CD4-positive, alpha-beta T cell treated with Interleukin-15 for 1 hour (primary cell): ENCODE measurements around the gene GPC6.

Source experiments
- DNase-seq: peaks from one replicate; pipeline ENCODE4 v3.0.0-alpha.2; 2020

Gene GPC6

GRCh38 chr13:94079876-94080275 is 853.3 kb downstream of the GPC6 start:
- no peak for DNase-seq

- DNase-seq = no peak
Measured at GRCh38 chr13:94080527-94080926, 853.9 kb downstream of the GPC6 start.

- DNase-seq = no peak
Measured at GRCh38 chr13:94087100-94087499, 860.5 kb downstream of the GPC6 start.

- no peak for DNase-seq
Measured at GRCh38 chr13:94088742-94089141, 862.1 kb downstream of the GPC6 start.

- no peak for DNase-seq
Measured at GRCh38 chr13:94090773-94091480, 864.3 kb downstream of the GPC6 start.

- DNase-seq = no peak
Measured at GRCh38 chr13:94093652-94094315, 867.2 kb downstream of the GPC6 start.

GRCh38 chr13:94109715-94110374 is 883.2 kb downstream of the GPC6 start:
- no peak for DNase-seq

GRCh38 chr13:94112227-94112626 is 885.6 kb downstream of the GPC6 start:
- DNase-seq = no peak

GRCh38 chr13:94112731-94113130 is 886.1 kb downstream of the GPC6 start:
- DNase-seq = no peak

GRCh38 chr13:94113245-94113644 is 886.6 kb downstream of the GPC6 start:
- DNase-seq = no peak

GRCh38 chr13:94114166-94114565 is 887.6 kb downstream of the GPC6 start:
- no peak for DNase-seq

- DNase-seq = no peak
Measured at GRCh38 chr13:94115054-94115453, 888.4 kb downstream of the GPC6 start.

- DNase-seq = no peak
Measured at GRCh38 chr13:94119360-94119936, 892.8 kb downstream of the GPC6 start.

- no peak for DNase-seq
Measured at GRCh38 chr13:94120878-94121277, 894.3 kb downstream of the GPC6 start.

- no peak for DNase-seq
Measured at GRCh38 chr13:94121686-94122085, 895.1 kb downstream of the GPC6 start.

- no peak for DNase-seq
Measured at GRCh38 chr13:94122300-94122915, 895.8 kb downstream of the GPC6 start.

GRCh38 chr13:94123557-94123956 is 897.0 kb downstream of the GPC6 start:
- DNase-seq = no peak

GRCh38 chr13:94128430-94128829 is 901.8 kb downstream of the GPC6 start:
- DNase-seq = no peak

GRCh38 chr13:94129490-94129894 is 902.9 kb downstream of the GPC6 start:
- DNase-seq = no peak

GRCh38 chr13:94138831-94139230 is 912.2 kb downstream of the GPC6 start:
- DNase-seq = no peak

- DNase-seq = no peak
Measured at GRCh38 chr13:94139393-94139995, 912.9 kb downstream of the GPC6 start.

- DNase-seq = no peak
Measured at GRCh38 chr13:94140027-94140426, 913.4 kb downstream of the GPC6 start.

GRCh38 chr13:94140511-94140910 is 913.9 kb downstream of the GPC6 start:
- DNase-seq = no peak
